G401 (cell line): ENCODE data around the gene EIF2B1. TPM values are rescaled to one million over a fixed set of nuclear protein-coding genes. Genes with fewer than 3 reads are reported as not detected.

Experiments used
- DNase-seq: peaks from one replicate; pipeline ENCODE4 v3.0.0-alpha.2; 2015; ENCODE audit warnings: low spot score
- in situ Hi-C: cut with HindIII; loops from 2 replicates; pipeline ENCODE4 v1.10.0; 2016; ENCODE audit warnings: low sequenced_read_pairs, mixed read lengths
- total RNA-seq: library from RNA; depleted of rRNA; stranded (reverse); fragments of >200 nt; shearing (Covaris generic); gene quantifications from 2 replicates; pipeline ENCODE4 v1.2.3, GENCODE V29; 2014; rRNA removed

EIF2B1 gene
- total RNA-seq, 1 experiment from 2014 or later, result 91.2 TPM

- DNase-seq, result no peak
- in situ Hi-C loops, result no loop called here
Observed at GRCh38 chr12:123578243-123578642, 55.2 kb downstream of the EIF2B1 start.

DNA sequence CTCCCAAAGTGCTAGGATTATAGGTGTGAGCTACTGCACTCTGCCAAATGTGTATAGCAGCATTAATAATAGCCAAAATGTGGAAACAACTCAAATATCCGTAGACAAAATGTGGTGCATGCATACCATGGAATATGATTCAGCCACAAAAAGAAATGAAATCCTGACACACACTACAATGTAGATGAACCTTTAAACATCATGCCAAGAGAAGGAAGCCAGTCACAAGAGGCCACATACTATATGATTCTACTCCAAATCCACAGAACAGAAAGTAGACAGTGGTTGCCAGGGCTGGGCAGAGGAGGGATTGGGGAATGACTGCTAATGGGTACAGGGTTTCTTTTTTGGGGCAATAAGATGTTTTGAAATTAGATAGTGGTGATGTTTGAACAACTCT lies 56.9 kb downstream of the EIF2B1 start:
- in situ Hi-C loops, result no loop called here

GRCh38 chr12:123573870-123574269 lies 59.6 kb downstream of the EIF2B1 start:
- DNase-seq, result no peak
- in situ Hi-C loops, result no loop called here

More for the DNA sequence above, 56.9 kb downstream of the EIF2B1 start:
- DNase-seq, result no peak

GRCh38 chr12:123572391-123572790 lies 61.1 kb downstream of the EIF2B1 start:
- in situ Hi-C loops, result no loop called here
- DNase-seq, result no peak

GRCh38 chr12:123571343-123571813 lies 62.1 kb downstream of the EIF2B1 start:
- in situ Hi-C loops, result no loop called here
- DNase-seq, result peak; percentile 7

Other genes starting within 250 kb of the EIF2B1 start
- 24.1 and 58.2 TPM in 2 replicates for gene KMT5A, start 249.6 kb downstream of the EIF2B1 start, total RNA-seq
- 5.0 and 7.4 TPM in 2 replicates for gene RILPL2, start 197.0 kb downstream of the EIF2B1 start, total RNA-seq
- 6.3 and 9.1 TPM in 2 replicates for gene SNRNP35, start 175.5 kb downstream of the EIF2B1 start, total RNA-seq
- gene RILPL1, start 100.0 kb downstream of the EIF2B1 start, total RNA-seq, result 22.2 and 38.2 TPM in 2 replicates
- gene TMED2, start 49.1 kb downstream of the EIF2B1 start, total RNA-seq, result 259 and 337 TPM in 2 replicates
- gene DDX55, start 31.6 kb downstream of the EIF2B1 start, total RNA-seq, result 26.8 and 29.3 TPM in 2 replicates
- gene GTF2H3, start 143 bp upstream of the EIF2B1 start, total RNA-seq, result 19.9 and 37.1 TPM in 2 replicates
- gene TCTN2, start 37.4 kb upstream of the EIF2B1 start, total RNA-seq, result 6.7 and 13.0 TPM in 2 replicates
- gene ATP6V0A2, start 78.7 kb upstream of the EIF2B1 start, total RNA-seq, result 19.8 and 23.8 TPM in 2 replicates
- 4.2 and 5.8 TPM in 2 replicates for gene DNAH10, start 128.6 kb upstream of the EIF2B1 start, total RNA-seq